BLaER1 treated with 17β-estradiol and CSF1 and Interleukin-3, amounts not matched to agents 10 nM and 100 nM (cell line): ENCODE data around the gene MYO15A.

ENCODE experiments used
- H3K27ac ChIP-seq, 11 experiments: shearing (Covaris generic); formaldehyde crosslinking; 2 replicates each; pipeline ENCODE4 v1.8.1; 2022
- H3K27me3 ChIP-seq, 11 experiments: shearing (Covaris generic); formaldehyde crosslinking; 2 replicates each; pipeline ENCODE4 v1.8.1; 2022
- H3K36me3 ChIP-seq, 11 experiments: shearing (Covaris generic); formaldehyde crosslinking; 2 replicates each; pipeline ENCODE4 v1.8.1; 2022
- H3K4me1 ChIP-seq, 10 experiments: shearing (Covaris generic); formaldehyde crosslinking; 2 replicates each; pipeline ENCODE4 v1.8.1; 2022
- H3K4me2 ChIP-seq, 11 experiments: shearing (Covaris generic); formaldehyde crosslinking; 2 replicates each; pipeline ENCODE4 v1.8.1; 2022
- H3K4me3 ChIP-seq, 10 experiments: shearing (Covaris generic); formaldehyde crosslinking; 2 replicates each; pipeline ENCODE4 v1.8.1; 2022
- H3K9ac ChIP-seq, 11 experiments: shearing (Covaris generic); formaldehyde crosslinking; 2 replicates each; pipeline ENCODE4 v1.8.1; 2022
- H3K9me3 ChIP-seq, 11 experiments: shearing (Covaris generic); formaldehyde crosslinking; replicated peaks in 1 of 11; 2 replicates each; pipeline ENCODE4 v1.8.1; 2022
- H4K20me1 ChIP-seq, 11 experiments: shearing (Covaris generic); formaldehyde crosslinking; 2 replicates each; pipeline ENCODE4 v1.8.1; 2022
- Cebpa-rat ChIP-seq, 11 experiments: shearing (Covaris generic); IDR thresholded peaks; 2 replicates each; pipeline ENCODE4 v1.8.1; 2022

The MYO15A gene

GRCh38 chr17:18217412-18218015 lies 109.0 kb downstream of the MYO15A start:
- Histone ChIP-seq H3K9ac (no peak overlapping the region), H3K4me2 (no peak overlapping the region), H3K9me3 (no peaks in the 10 kb centered on the region), H4K20me1 (peaks cover 0 to 4% (median 0%) of the 10 kb centered on the region in 11 experiments; a peak in 3 of 22 replicates), H3K4me1 (peaks cover 14 to 17% (median 15%) of the 10 kb centered on the region in 10 experiments), H3K27ac (no peak overlapping the region), H3K36me3 (peaks cover 0 to under 1% (median 0%) of the 10 kb centered on the region in 11 experiments; a peak in 1 of 22 replicates), H3K4me3 (no peak overlapping the region), H3K27me3 (no peaks in the 10 kb centered on the region)
- TF ChIP-seq Cebpa-rat (IDR thresholded peaks at IDR 0.05) = no peak

- H3K9me3 ChIP-seq = no peaks in the 10 kb centered on the region
- H3K27ac ChIP-seq = no peak overlapping the region
- peaks cover 14 to 19% (median 16%) of the 10 kb centered on the region in 10 experiments for H3K4me1 ChIP-seq
- no peak overlapping the region for H3K4me3 ChIP-seq
- H3K4me2 ChIP-seq = peak overlapping the region in 1 of 11 experiments; percentile 2; a peak in 1 of 22 replicates
- no peak for TF ChIP-seq Cebpa-rat (IDR thresholded peaks at IDR 0.05)
- H3K36me3 ChIP-seq = no peaks in the 10 kb centered on the region
- H4K20me1 ChIP-seq = peaks cover 0 to 3% (median 0%) of the 10 kb centered on the region in 11 experiments; a peak in 2 of 22 replicates
- H3K27me3 ChIP-seq = no peaks in the 10 kb centered on the region
- H3K9ac ChIP-seq = 0 out of 22 replicates have a peak overlapping the region, but pooled peaks of 1 of the 11 experiments have one; percentile 24
Observed at GRCh38 chr17:18218756-18219415, 110.3 kb downstream of the MYO15A start.

GRCh38 chr17:18224053-18224386 lies 115.5 kb downstream of the MYO15A start:
- H3K4me3 ChIP-seq = no peak overlapping the region
- no peaks in the 10 kb centered on the region for H3K27me3 ChIP-seq
- no peak overlapping the region for H3K9ac ChIP-seq
- no peaks in the 10 kb centered on the region for H3K9me3 ChIP-seq
- TF ChIP-seq Cebpa-rat (IDR thresholded peaks at IDR 0.05) = no peak
- no peaks in the 10 kb centered on the region for H3K36me3 ChIP-seq
- H3K27ac ChIP-seq = peak overlapping the region in 2 of 11 experiments; percentile 7 to 68; a peak in 1 of 22 replicates
- peak overlapping the region in 6 of 11 experiments; percentile 77 to 96 (median 86); a peak in 7 of 22 replicates for H3K4me2 ChIP-seq
- H3K4me1 ChIP-seq = peaks cover 38 to 54% (median 44%) of the 10 kb centered on the region in 10 experiments
- peaks cover 0 to 31% (median 27%) of the 10 kb centered on the region in 11 experiments; a peak in 20 of 22 replicates for H4K20me1 ChIP-seq

GRCh38 chr17:18224387-18225120 lies 116.0 kb downstream of the MYO15A start:
- peak overlapping the region; percentile 73 to 92 (median 84) for H3K9ac ChIP-seq
- no peaks in the 10 kb centered on the region for H3K9me3 ChIP-seq
- H4K20me1 ChIP-seq = peaks cover 4 to 37% (median 32%) of the 10 kb centered on the region in 11 experiments; a peak in 20 of 22 replicates
- no peaks in the 10 kb centered on the region for H3K27me3 ChIP-seq
- H3K36me3 ChIP-seq = no peaks in the 10 kb centered on the region
- peak overlapping the region in 10 of 11 experiments; percentile 44 to 75 (median 66); a peak in 16 of 22 replicates for H3K27ac ChIP-seq
- no peak for TF ChIP-seq Cebpa-rat (IDR thresholded peaks at IDR 0.05)
- peak overlapping the region; percentile 77 to 96 (median 87) for H3K4me2 ChIP-seq
- H3K4me3 ChIP-seq = peak overlapping the region; percentile 73 to 90 (median 84)
- peaks cover 38 to 54% (median 44%) of the 10 kb centered on the region in 10 experiments for H3K4me1 ChIP-seq

GRCh38 chr17:18225121-18225641 lies 116.6 kb downstream of the MYO15A start, which contains the start of gene LLGL1:
TSS of gene LLGL1 (plus strand) at chr17:18225635. CDS start at chr17:18225683, 48 bp downstream.
- Histone ChIP-seq H3K27ac (peak within 1 kb of the TSS in 10 of 11 experiments; percentile 52 to 76 (median 74); a peak in 20 of 22 replicates), H3K4me2 (peak within 1 kb of the TSS; percentile 88 to 99 (median 95)), H3K9me3 (no peaks in the 10 kb centered on the region), H3K4me3 (peak within 1 kb of the TSS; percentile 73 to 90 (median 84)), H3K9ac (peak within 1 kb of the TSS; percentile 76 to 92 (median 86)), H3K4me1 (peaks cover 38 to 54% (median 44%) of the 10 kb centered on the region in 10 experiments), H4K20me1 (peaks cover 4 to 43% (median 37%) of the 10 kb centered on the region in 11 experiments; a peak in 21 of 22 replicates), H3K36me3 (no peaks in the 10 kb centered on the region), H3K27me3 (no peaks in the 10 kb centered on the region)
- TF ChIP-seq Cebpa-rat (IDR thresholded peaks at IDR 0.05) = no peak

- Histone ChIP-seq H3K27me3 (no peaks in the 10 kb centered on the region), H3K9me3 (no peaks in the 10 kb centered on the region), H3K9ac (peak overlapping the region; percentile 76 to 92 (median 86)), H3K4me1 (peaks cover 33 to 50% (median 39%) of the 10 kb centered on the region in 10 experiments), H3K4me2 (peak overlapping the region; percentile 88 to 99 (median 95)), H3K27ac (peak overlapping the region in 10 of 11 experiments; percentile 52 to 76 (median 74); a peak in 20 of 22 replicates), H4K20me1 (peaks cover 4 to 49% (median 43%) of the 10 kb centered on the region in 11 experiments; a peak in 21 of 22 replicates), H3K4me3 (peak overlapping the region; percentile 73 to 90 (median 84)), H3K36me3 (peaks cover 0 to 1% (median 0%) of the 10 kb centered on the region in 11 experiments; a peak in 1 of 22 replicates)
- TF ChIP-seq Cebpa-rat (IDR thresholded peaks at IDR 0.05) = no peak
Observed at GRCh38 chr17:18225642-18226283, 117.2 kb downstream of the MYO15A start.

GRCh38 chr17:18226284-18226945 lies 117.9 kb downstream of the MYO15A start:
- H3K9ac ChIP-seq = peak overlapping the region; percentile 76 to 92 (median 86)

More at GRCh38 chr17:18226284-18226945, 117.9 kb downstream of the MYO15A start:
- TF ChIP-seq Cebpa-rat (IDR thresholded peaks at IDR 0.05) = no peak
- H3K27ac ChIP-seq = peak overlapping the region in 10 of 11 experiments; percentile 52 to 76 (median 74); a peak in 18 of 22 replicates
- peak overlapping the region; percentile 73 to 90 (median 84) for H3K4me3 ChIP-seq
- no peaks in the 10 kb centered on the region for H3K27me3 ChIP-seq
- peaks cover 27 to 43% (median 32%) of the 10 kb centered on the region in 10 experiments for H3K4me1 ChIP-seq
- peaks cover 4 to 55% (median 48%) of the 10 kb centered on the region in 11 experiments; a peak in 21 of 22 replicates for H4K20me1 ChIP-seq
- peaks cover 0 to 8% (median 0%) of the 10 kb centered on the region in 11 experiments; a peak in 1 of 22 replicates for H3K36me3 ChIP-seq
- no peaks in the 10 kb centered on the region for H3K9me3 ChIP-seq
- peak overlapping the region; percentile 88 to 99 (median 95) for H3K4me2 ChIP-seq
